GM12892 (cell line): Measurements from ENCODE around the gene PPP1R16B.

Experiments used
- POLR2A ChIP-seq: IDR thresholded peaks from 2 replicates; pipeline ENCODE4 v1.6.1; 2011; ENCODE audit warnings: low read depth, low read length, control low read depth
- POLR2AphosphoS5 ChIP-seq: IDR thresholded peaks from 2 replicates; pipeline ENCODE4 v1.6.1; 2011; ENCODE audit warnings: low read depth, low read length, control low read depth
- TAF1 ChIP-seq: IDR thresholded peaks from 2 replicates; pipeline ENCODE4 v1.6.1; 2011; ENCODE audit warnings: low read depth, mild to moderate bottlenecking, control low read depth, low read length, borderline replicate concordance

DNA sequence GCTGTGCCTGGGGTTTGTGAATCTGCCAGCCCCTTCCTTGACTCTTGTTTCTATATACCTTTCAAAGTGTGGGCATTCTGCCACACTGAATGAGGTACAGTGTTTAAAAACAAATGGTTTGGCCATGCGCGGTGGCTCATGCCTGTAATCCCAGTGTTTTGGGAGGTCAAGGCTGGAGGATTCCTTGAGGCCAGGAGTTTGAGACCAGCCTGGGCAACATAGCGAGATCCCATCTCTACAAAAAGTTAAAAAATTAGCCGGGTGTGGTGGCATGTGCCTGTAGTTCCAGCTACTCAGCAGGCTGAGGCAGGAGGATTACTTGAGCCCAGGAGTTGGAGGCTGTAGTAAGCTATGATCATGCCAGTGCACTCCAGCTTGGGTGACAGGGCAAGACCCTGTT is 126.5 kb downstream of the PPP1R16B start:
- TF ChIP-seq POLR2AphosphoS5 (no peak), POLR2A (no peak), TAF1 (no peak)
